ENCODE results near the gene MELK. TPM values are rescaled to one million over a fixed set of nuclear protein-coding genes. Genes with fewer than 3 reads are reported as not detected.

The MELK gene
- total and polyA plus RNA-seq, 2 of the 13 experiments (the other 11 are each of a cell fraction or from before 2014, with no cell fraction given): 16.7 to 50.4 TPM

GRCh38 chr9:36572515-36573418 is at the start of gene MELK (continued):
- TF ChIP-seq NFE2L2 (IDR thresholded peaks at IDR 0.05; ENCODE audit: low read length) (no peak), ZNF44 (CRISPR knock-in tag; IDR thresholded peaks at IDR 0.05) (no peak), ATF6 (CRISPR knock-in tag; conservative IDR thresholded peaks at IDR 0.05) (no peak), TBL1XR1 (IDR thresholded peaks at IDR 0.05; ENCODE audit: borderline replicate concordance, low read length, partially characterized antibody) (no peak), MED13 (CRISPR knock-in tag; IDR thresholded peaks at IDR 0.05) (no peak; the same call in 1 of the 2 replicates), HNRNPL (IDR thresholded peaks at IDR 0.05; ENCODE audit: low read depth, low read length) (no peak), ZNF567 (CRISPR knock-in tag; IDR thresholded peaks at IDR 0.05; ENCODE audit: borderline replicate concordance) (no peak), MTA1 (CRISPR knock-in tag; IDR thresholded peaks at IDR 0.05; ENCODE audit: borderline replicate concordance) (peak; percentile 71; the same call in 1 of the 2 replicates), POLR2AphosphoS5 (IDR thresholded peaks at IDR 0.05; ENCODE audit: low read depth, low read length) (peak; percentile 75), HMGA1 (CRISPR knock-in tag; conservative IDR thresholded peaks at IDR 0.05) (no peak), JARID2 (CRISPR knock-in tag; IDR thresholded peaks at IDR 0.05; ENCODE audit: insufficient replicate concordance) (no peak), ZNF558 (CRISPR knock-in tag; IDR thresholded peaks at IDR 0.05; ENCODE audit: borderline replicate concordance) (no peak; the same call in 1 of the 2 replicates), HMG20B (CRISPR knock-in tag; conservative IDR thresholded peaks at IDR 0.05) (no peak), ZFP91 (CRISPR knock-in tag; IDR thresholded peaks at IDR 0.05; ENCODE audit: borderline replicate concordance) (peak; percentile 76), CCDC6 (CRISPR knock-in tag; IDR thresholded peaks at IDR 0.05) (peak; percentile 58; the same call in 1 of the 2 replicates), KMT2A (CRISPR knock-in tag; IDR thresholded peaks at IDR 0.05) (peak; percentile 96), ZNF746 (CRISPR knock-in tag; IDR thresholded peaks at IDR 0.05) (0 out of 2 replicates have a peak, but pooled peaks have one; percentile 38), YEATS4 (CRISPR knock-in tag; IDR thresholded peaks at IDR 0.05; ENCODE audit: borderline replicate concordance) (peak; percentile 88), BCL6 (CRISPR knock-in tag; IDR thresholded peaks at IDR 0.05) (no peak), MYPOP (CRISPR knock-in tag; IDR thresholded peaks at IDR 0.05) (peak; percentile 90), FOXK2 (IDR thresholded peaks at IDR 0.05) (no peak), GRHL1 (CRISPR knock-in tag; conservative IDR thresholded peaks at IDR 0.05) (no peak; the same call in 1 of the 2 replicates), KAT2B (IDR thresholded peaks at IDR 0.05; ENCODE audit: borderline replicate concordance, low read depth, low read length) (no peak)
- TF ChIP-seq, protein P1, sequence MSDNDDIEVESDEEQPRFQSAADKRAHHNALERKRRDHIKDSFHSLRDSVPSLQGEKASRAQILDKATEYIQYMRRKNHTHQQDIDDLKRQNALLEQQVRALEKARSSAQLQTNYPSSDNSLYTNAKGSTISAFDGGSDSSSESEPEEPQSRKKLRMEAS (IDR thresholded peaks at IDR 0.05): peak; percentile 75
